Stimulated activated CD8-positive, alpha-beta memory T cell treated with anti-CD3 and anti-CD28 coated beads, Interleukin-7, amount 100 ng/mL, for 48 hours (primary cell): Measurements from ENCODE around the gene FAM78A.

Experiments used
- DNase-seq, 2 donors: peaks; one replicate each; pipeline ENCODE4 v3.0.0-alpha.2; 2020; ENCODE audit warnings: low read depth in 1 of 2; ENCODE audit errors: extremely low read depth in 1 of 2

FAM78A gene

DNA sequence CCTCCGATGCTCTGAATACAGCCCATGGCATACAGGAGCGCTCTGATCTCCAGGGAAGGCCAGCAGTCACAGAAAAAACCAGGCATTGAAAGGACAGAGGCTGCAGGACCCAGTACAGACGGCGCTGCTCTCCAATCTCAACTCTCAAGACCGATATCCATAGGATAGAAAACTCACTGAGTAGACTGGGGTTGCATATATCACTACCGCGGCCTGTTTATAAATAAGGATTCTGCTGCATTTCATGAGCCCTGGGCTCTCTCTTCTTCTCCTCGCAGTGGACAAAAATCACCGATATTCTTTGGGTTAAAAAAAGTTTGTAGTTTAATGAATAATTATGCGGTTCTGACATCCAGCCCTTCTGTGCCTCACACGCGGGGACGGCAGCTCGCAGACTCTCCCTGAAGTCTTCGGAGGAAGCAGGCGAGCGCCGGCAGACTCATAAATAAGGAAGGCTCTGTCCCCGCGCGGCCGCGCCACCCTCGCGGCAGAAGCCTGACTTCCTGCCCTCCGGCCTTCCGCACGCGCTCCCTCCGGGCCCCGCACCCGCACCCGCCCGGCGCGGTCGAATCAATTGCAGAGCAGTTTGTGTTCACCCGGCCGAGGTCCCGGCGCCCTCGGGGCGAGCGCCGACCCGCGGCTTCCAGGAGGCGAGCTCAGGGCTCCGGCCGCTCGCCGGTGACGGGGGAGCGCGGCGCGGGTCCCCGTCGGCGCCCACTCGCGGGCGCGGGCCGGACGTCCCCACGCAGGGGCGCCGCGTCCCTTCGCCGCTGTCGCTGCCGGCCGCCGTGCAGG is at the start of gene FAM78A:
TSS of gene FAM78A (minus strand) at position 417 of the 795 bp plus-strand sequence. CDS start at position 86, 331 bp downstream.
- DNase-seq: peak in 1 of 2 donors; percentile 22

DNA sequence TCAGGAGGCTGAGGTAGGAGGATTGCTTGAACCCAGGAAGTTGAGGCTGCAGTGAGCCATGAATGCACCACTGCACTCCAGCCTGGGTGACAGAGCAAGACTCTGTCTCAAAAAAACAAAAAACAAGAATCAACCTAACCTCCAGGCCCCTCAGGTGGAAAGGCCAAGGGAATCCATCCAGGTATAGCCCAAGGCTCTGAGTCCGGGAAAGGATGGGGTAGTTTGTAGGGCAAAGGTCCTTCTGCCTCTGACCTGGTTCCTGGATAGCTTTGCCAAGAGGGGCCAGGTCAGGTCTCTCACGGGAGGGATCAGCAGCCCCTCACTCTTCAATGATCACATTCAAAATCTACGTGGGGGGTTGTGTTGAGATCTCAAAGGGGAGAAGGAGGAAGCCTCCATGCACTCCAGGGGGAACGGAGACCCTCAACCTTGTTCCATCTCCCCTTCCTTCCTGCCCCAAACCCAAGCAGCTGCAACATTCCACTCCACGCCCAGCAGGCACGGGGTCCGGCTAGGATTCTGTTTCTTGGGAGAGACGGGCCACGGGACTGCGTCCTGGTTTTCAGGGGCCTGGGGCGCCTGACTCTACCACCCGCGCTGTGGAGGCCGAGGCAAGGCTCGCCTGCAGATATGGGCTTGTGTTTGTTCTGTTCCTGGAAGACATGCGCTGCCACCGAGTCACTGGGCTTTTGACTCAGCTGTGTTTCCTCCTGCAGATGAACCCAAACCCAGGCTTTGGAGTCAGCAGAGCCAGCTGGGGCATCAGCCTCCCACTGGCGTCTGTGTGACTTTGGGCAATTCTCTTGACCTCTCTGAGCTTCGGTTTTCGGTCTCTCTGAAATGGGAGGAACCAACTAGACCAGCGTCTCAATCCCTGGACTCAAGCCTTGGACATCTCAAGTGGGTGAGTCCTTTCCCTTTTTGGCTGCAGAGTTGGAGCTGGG is 48.7 kb upstream of the FAM78A start:
- DNase-seq: no peak

DNA sequence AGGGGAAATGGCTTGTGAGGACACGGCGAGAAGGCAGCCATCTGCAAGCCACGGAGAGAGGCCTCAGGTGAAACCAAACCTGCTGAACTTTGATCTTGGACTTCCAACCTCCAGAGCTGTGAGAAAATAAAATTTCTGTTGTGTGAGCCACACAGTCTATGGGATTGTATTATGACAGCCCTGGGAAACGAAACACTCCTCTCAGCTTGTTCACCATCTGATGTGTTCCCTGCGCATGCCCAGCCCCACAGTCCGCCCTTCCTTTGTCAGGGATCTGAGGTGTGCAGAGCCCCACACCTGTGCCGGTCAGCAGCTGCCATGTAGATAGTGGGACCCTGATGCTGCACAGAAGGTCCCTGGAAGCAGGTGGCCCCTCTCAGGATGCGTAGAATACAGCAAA is 47.3 kb upstream of the FAM78A start:
- DNase-seq: no peak

DNA sequence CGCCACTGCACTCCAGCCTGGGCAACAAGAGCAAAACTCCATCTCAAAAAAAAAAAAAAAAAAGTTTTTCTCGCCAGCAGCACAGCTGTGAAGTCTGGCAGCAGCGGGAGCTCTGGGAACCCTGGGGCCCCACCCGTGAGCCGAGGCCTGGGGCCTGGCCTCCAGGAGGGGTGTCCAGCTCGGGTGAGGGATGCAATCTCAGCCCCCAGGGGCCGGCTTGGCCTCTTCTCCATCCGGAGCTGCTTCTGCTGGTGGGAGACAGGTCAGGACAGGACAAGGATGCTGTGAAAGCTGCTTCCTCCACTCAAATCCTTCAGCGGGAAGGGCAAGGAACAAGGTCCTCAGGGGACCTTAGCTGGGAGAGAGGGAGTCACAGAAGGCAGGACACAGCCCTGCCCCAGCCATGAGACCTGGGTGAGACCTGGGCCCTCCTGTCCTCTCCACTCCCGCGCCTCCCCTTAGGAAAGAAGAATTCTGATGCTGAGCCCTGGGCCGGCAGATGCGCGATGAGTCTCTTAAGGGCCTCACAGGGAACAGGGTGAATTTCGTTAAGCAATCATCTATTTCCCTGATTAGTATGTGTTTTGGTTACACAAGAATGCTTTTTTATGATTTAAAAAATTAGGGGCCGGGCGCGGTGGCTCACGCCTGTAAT is 43.8 kb upstream of the FAM78A start:
- no peak for DNase-seq

- DNase-seq: no peak
These were observed 43.2 kb upstream of the FAM78A start for GRCh38 chr9:131319486-131319885.

GRCh38 chr9:131318231-131319085 is 42.1 kb upstream of the FAM78A start:
- no peak for DNase-seq

DNA sequence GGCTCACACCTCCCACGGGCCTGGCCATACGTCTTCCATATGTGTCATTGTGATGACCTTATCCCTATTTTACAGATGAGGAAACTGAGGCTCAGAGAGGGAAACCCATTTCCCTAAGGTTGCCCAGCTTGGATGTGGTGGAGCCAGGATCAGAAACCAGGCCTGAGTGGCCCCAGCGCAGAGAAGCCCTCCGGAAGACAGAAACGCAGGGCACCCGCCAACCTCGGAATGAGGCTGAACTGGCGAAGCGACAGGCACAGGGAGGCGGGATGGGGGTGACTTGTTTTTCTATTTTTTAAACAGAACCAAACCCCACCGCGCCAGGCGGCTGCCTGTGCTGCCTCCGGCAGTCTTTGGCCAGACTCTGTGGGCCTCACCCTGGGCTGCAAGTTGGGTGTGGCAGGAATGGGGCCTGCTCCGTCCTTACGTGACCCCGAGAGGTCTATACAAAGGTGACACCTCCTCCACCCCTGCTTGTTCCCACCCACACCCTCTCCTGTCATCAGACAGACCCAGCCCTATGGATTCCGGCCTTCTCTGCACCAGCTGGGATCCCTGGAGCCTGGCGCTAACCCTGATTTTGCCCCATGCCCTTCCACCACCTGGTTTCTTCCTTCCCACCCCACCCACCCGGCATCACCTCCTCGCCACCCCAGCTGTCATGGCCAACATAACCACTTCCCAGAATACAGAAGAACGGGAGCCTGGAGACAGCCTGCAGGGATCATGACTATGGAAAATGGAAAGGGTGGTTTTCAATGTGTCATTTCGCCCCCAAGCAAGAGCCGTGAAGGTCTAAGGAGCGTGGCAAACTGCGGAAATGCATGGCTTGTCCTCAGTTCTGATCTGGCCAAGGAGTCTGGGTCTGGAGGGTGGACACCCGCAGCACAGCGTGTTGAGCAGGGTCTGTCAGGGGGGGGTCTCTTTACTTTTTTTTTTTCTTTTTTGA is 36.8 kb upstream of the FAM78A start:
- DNase-seq: no peak

DNA sequence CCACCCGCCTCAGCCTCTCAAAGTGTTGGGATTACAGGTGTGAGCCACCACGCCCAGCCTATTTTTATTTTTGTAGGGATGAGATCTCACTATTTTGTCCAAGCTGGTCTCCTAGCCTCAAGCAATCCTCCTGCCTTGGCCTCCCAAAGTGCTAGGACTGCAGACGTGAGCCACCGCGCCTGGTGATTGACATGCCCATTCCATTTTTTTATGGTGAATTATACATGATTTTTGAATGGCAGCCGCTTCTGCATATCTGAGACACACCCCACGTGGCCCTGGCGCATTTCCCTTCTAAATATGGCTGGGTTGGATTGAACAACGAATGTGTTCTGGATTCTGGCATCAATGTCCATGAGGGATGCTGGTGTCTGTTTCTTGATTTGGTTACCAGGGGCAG is 35.9 kb upstream of the FAM78A start:
- no peak for DNase-seq

DNA sequence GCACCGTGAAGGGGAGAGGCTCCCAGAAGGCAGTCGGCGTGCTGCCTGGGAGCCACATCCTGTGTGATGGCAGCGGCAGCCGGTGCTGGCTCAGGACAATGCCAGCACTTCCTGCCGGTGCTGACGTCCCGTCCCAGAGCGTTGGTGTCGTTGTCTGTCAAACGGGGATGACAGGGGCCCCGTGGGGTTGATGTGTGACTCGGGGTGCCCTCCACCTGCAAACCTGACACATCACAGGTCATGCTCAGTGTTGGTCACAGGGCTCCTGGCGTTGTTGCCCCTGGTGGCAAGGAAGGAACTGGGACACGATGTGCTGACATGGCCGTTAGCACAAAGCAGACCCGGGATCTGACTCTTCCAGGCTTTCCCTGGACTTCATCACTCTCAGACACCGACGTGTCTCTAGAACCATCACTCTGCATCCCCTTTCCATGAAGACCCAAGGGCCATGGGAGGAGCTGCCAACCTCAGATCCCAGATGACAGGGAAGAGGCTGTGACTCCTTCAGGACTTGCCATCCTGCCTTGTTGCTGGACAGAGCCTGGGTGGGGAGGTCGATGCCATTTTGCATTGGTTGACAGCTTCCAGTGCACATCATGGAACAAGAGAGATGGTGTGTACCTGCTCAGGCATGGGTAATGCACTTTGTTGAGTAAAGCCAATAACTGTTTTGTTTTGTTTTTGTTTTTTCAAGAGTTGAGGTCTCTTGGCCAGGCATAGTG is 34.7 kb upstream of the FAM78A start:
- DNase-seq: peak; percentile 28 to 49

DNA sequence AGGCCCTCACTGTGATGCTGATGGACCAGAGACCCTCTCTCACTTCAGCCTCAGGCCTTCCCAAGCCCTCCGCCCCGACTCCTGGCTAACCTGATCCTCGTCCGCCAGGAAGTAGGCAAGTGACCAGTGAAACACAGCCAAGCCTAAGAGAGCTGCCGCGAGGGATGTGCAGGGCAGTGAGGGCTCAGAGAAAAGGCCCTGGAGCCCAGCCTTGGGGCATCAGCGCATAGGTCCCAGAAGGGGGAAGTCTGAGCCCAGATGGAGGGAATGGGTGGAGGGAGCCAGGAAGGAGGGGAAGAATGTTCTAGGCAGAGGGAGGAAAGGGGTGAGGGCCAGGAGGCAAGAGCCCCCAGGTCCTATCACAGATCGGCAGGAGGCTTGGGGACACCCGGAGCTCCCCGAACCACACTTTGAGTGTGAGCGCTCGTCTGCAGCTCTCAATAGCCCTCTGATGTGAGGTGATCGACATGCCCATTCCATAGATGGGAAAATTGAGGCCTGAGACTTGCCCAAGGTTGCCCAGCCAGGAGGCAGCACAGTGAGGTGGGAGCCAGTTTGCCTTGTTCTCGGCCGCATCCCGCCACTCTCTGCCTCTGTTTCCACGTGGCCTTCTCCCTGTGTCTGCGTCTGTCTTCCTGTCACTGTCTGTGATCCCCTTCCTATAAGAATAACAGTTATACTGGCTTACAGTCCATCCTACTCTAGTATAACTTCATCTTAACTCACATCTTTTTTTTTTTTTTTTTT is 33.4 kb upstream of the FAM78A start:
- DNase-seq: no peak

DNA sequence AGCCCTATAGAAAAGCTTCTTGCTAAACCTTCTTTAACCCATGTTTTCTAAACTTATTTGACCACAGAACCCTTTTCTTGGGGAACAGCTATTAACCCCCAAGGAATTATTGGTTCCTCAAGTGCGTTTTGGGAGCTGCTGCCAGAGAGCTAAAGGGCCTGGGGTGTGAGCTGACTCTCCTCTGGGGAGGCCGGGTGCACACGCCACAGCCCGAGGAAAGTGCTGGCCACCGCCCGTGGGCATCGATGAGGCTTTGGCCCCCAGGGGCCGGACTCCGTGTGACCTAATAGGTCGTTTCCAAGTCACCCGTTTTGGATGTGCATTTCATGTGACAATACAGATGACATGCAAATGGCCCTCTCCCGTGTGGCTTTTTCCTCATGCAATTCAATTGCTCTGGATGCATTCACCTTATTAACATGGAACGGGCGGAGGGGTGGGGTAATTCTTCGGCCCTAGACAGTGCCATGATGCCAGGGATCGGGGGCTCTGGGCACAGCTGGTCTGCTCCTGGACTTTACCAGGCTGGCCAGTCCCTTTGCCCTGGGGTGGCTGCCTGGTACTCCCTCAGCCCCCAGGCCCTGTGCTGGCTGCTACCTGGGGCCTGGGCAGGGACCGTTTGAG is 32.7 kb upstream of the FAM78A start:
- no peak for DNase-seq

- no peak for DNase-seq
These were observed 32.1 kb upstream of the FAM78A start for GRCh38 chr9:131308452-131308851.

DNA sequence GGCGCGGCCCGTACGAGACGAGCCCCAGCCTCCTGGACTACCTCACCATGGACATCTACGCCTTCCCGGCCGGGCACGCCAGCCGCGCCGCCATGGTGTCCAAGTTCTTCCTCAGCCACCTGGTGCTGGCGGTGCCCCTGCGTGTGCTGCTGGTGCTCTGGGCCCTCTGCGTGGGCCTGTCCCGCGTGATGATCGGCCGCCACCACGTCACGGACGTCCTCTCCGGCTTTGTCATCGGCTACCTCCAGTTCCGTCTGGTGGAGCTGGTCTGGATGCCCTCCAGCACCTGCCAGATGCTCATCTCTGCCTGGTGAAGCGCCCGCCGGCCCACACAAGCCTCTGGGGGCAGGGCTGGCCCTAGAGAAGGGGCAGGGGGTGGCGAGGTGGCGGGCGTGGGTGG is 31.7 kb upstream of the FAM78A start:
- no peak for DNase-seq

DNA sequence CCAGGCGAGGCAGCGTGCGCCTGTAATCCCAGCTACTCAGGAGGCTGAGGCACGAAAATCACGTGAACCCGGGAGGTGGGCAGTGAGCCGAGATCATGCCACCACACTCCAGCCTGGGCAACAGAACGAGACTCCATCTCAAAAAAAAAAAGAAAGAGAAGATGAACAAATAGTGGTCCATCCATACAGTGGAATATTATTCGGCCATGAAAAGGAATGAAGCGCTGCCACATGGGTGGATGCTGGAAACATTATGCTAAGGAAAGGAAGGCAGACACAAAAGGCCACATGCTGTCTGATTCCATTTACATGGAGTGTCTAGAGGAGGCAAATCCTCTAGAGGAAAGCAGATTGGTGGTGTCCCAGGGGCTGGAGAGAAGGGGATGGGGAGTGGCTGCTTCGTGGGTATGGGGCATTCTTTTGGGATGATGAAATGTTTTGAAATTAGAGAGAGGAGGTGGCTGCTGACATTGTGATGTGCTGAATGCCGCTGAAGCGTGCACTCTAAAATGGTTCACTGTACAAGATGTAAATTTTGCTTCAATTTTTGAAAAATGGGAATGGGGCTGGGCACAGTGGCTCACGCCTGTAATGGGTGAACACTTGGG is 30.2 kb upstream of the FAM78A start:
- DNase-seq: no peak

DNA sequence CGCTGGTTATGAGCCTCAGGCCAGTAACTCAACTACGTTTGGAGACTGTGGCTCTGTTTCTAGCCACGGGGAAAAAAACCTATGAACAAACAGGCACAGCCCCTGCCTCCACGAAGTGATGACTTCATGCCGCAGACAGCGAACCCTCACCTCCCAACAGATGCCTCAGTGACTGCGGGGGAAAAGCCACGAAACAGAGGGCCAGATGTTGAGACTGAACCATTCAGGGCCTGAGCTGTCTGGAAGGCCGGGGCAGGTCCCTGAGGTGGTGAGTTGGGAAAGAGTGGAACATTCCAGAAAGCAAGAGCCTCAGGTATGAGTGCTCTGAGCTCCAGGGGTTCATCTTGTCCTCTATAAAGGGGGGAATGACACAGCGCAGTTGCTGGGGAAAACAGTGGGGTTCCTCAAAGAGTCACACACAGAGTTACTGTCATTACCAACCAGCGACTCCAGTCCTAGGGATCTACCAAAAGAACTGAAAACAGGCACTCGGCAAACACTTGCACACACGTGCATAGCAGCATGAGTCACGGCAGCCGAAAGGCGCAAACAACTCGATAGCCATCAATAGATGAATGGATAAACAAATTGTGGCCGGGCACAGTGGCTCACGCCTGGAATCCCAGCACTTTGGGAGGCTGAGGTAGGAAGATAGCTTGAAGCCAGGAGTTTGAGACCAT is 28.5 kb upstream of the FAM78A start:
- DNase-seq: no peak
